ENCODE results near the gene ACLY. TPM values are rescaled to one million over a fixed set of nuclear protein-coding genes. Genes with fewer than 3 reads are reported as not detected.
A peak's percentile ranks its signal among the peaks of the same experiment; 100 is the strongest.

ACLY gene
- total and polyA plus RNA-seq, 2 of the 13 experiments (the other 11 are each of a cell fraction or from before 2014, with no cell fraction given) = 111 to 218 TPM

GRCh38 chr17:41919165-41919817 is 540 bp upstream of the ACLY start (continued):
- TF ChIP-seq ATF7 (IDR thresholded peaks at IDR 0.05) = no peak
- no peak; the same call in 1 of the 2 replicates for TF ChIP-seq ATF7 (CRISPR knock-in tag; IDR thresholded peaks at IDR 0.05)
- no peak; the same call in 1 of the 2 replicates for TF ChIP-seq HMG20B (CRISPR knock-in tag; conservative IDR thresholded peaks at IDR 0.05)
- TF ChIP-seq IKZF5 (CRISPR knock-in tag; IDR thresholded peaks at IDR 0.05) = 0 out of 2 replicates have a peak, but pooled peaks have one; percentile 1
- TF ChIP-seq ZNF614 (CRISPR knock-in tag; IDR thresholded peaks at IDR 0.05; ENCODE audit: borderline replicate concordance) = peak; percentile 19; the same call in 1 of the 2 replicates
- no peak for TF ChIP-seq ZNF432 (CRISPR knock-in tag; IDR thresholded peaks at IDR 0.05; ENCODE audit: borderline replicate concordance)
- TF ChIP-seq, protein P1, sequence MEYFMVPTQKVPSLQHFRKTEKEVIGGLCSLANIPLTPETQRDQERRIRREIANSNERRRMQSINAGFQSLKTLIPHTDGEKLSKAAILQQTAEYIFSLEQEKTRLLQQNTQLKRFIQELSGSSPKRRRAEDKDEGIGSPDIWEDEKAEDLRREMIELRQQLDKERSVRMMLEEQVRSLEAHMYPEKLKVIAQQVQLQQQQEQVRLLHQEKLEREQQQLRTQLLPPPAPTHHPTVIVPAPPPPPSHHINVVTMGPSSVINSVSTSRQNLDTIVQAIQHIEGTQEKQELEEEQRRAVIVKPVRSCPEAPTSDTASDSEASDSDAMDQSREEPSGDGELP (IDR thresholded peaks at IDR 0.05; ENCODE audit: borderline replicate concordance, low read depth) = no peak; the same call in 1 of the 2 replicates
- TF ChIP-seq ZNF513 (CRISPR knock-in tag; conservative IDR thresholded peaks at IDR 0.05) = no peak; the same call in 1 of the 2 replicates
- TF ChIP-seq ARID2 (CRISPR knock-in tag; IDR thresholded peaks at IDR 0.05; ENCODE audit: borderline replicate concordance) = 0 out of 2 replicates have a peak, but pooled peaks have one; percentile 37
- no peak for TF ChIP-seq RNF2 (conservative IDR thresholded peaks at IDR 0.05; ENCODE audit: low read depth)
- no peak for TF ChIP-seq RERE (CRISPR knock-in tag; IDR thresholded peaks at IDR 0.05; ENCODE audit: low read depth)
- TF ChIP-seq ZFP36L1 (CRISPR knock-in tag; IDR thresholded peaks at IDR 0.05) = 0 out of 2 replicates have a peak, but pooled peaks have one; percentile 28
- peak; percentile 44; the same call in 1 of the 2 replicates for TF ChIP-seq HOXA3 (CRISPR knock-in tag; IDR thresholded peaks at IDR 0.05)
- no peak for TF ChIP-seq CEBPB (IDR thresholded peaks at IDR 0.05; ENCODE audit: borderline replicate concordance, low read depth, low read length)
- no peak for TF ChIP-seq GATAD1 (CRISPR knock-in tag; IDR thresholded peaks at IDR 0.05)
- TF ChIP-seq MLLT10 (CRISPR knock-in tag; IDR thresholded peaks at IDR 0.05) = no peak
- TF ChIP-seq SCMH1 (CRISPR knock-in tag; IDR thresholded peaks at IDR 0.05; ENCODE audit: borderline replicate concordance) = no peak
- 0 out of 2 replicates have a peak, but pooled peaks have one; percentile 65 for TF ChIP-seq SAFB2 (CRISPR knock-in tag; IDR thresholded peaks at IDR 0.05; ENCODE audit: borderline replicate concordance, low read depth)
- TF ChIP-seq SNRNP70 (IDR thresholded peaks at IDR 0.05; ENCODE audit: low read depth, low read length) = no peak
- TF ChIP-seq PHF21A (CRISPR knock-in tag; IDR thresholded peaks at IDR 0.05) = peak; percentile 37; the same call in 1 of the 2 replicates
- no peak for TF ChIP-seq PAWR (CRISPR knock-in tag; IDR thresholded peaks at IDR 0.05; ENCODE audit: borderline replicate concordance)

All from HepG2 (cell line).